Thyroid gland (tissue), 4 donors: ENCODE results near the gene SPRYD7. TPM values are rescaled to one million over a fixed set of nuclear protein-coding genes. Genes with fewer than 3 reads are reported as not detected.

Experiments
- DNase-seq, 2 donors: peaks; one replicate each; pipeline ENCODE4 v3.0.0-alpha.2; 2019
- H3K27ac ChIP-seq, 3 donors: fragments of 200-600 bp; sonication (generic); 1 replicate in 2 of 3; 2 replicates in 1 of 3; pipeline ENCODE4 v1.5.1; 2016 to 2019; ENCODE audit warnings: mild to moderate bottlenecking in 1 of 3, moderate library complexity in 1 of 3
- H3K27me3 ChIP-seq: fragments of 200-600 bp; sonication (generic); one replicate; pipeline ENCODE4 v1.5.1; 2019
- H3K36me3 ChIP-seq, 2 donors: fragments of 200-600 bp; sonication (generic); one replicate each; pipeline ENCODE4 v1.5.1; 2016 to 2019
- H3K4me1 ChIP-seq, 2 donors: fragments of 200-600 bp; sonication (generic); one replicate each; pipeline ENCODE4 v1.5.1; 2017 to 2019
- H3K4me3 ChIP-seq, 3 donors: fragments of 200-600 bp; sonication (generic); replicated peaks in 1 of 3; 1 replicate in 2 of 3; 2 replicates in 1 of 3; pipeline ENCODE4 v1.5.1; 2016; ENCODE audit warnings: mild to moderate bottlenecking in 1 of 3
- H3K9me3 ChIP-seq: fragments of 200-600 bp; sonication (generic); one replicate; pipeline ENCODE4 v1.5.1; 2017
- CTCF ChIP-seq, 6 experiments: fragments of 200-600 bp in 3 of 6; fragments of 450-650 bp in 3 of 6; sonication (generic) in 3 of 6; IDR thresholded peaks; one replicate each; pipeline ENCODE4 v1.5.1; 2016 to 2019; ENCODE audit warnings: antibody characterized with exemption in 6 of 6, mild to moderate bottlenecking in 2 of 6, inconsistent platforms in 1 of 6, moderate library complexity in 1 of 6
- POLR2A ChIP-seq, 2 donors: fragments of 450-650 bp; IDR thresholded peaks; one replicate each; pipeline ENCODE4 v1.6.1; 2017; ENCODE audit warnings: antibody characterized with exemption in 2 of 2, mild to moderate bottlenecking in 2 of 2, moderate library complexity in 1 of 2
- WGBS, 2 donors: methylation state at CpG; one replicate each; pipeline ENCODE4 v1.1.5; 2017; 5-methylcytosine and 5-hydroxymethylcytosine counted together
- intact Hi-C: fragments of 100-400 bp; cut with DNase I; formaldehyde crosslinking; loops from one replicate; pipeline ENCODE4 v1.15.1; 2023
- total RNA-seq, 4 donors: library from RNA; depleted of rRNA; stranded (reverse); fragments of >200 nt; gene quantifications; one replicate each; pipeline ENCODE4 v1.2.3, GENCODE V29; 2016

SPRYD7 gene
- total RNA-seq: 1 to 10 TPM; 5.1 to 8.2 (median 5.9) TPM

GRCh38 chr13:49936075-49936967, at the start of gene SPRYD7:
Gene SPRYD7, minus strand, starts transcription at chr13:49936340. Its CDS starts 105 bp downstream, at chr13:49936235.
- peak; percentile 97 to 98 for DNase-seq
- intact Hi-C loops: no loop called here
- H3K4me1 ChIP-seq: peaks cover 0 to 17% of the 10 kb centered on the region in 2 donors
- WGBS, 2 donors: 0% methylated on average over 7 to 30 of the region's 71 CpGs
- no peaks in the 10 kb centered on the region for H3K27me3 ChIP-seq
- no peaks in the 10 kb centered on the region for H3K36me3 ChIP-seq
- TF ChIP-seq CTCF (IDR thresholded peaks at IDR 0.05) (peak; percentile 77 to 98 (median 96)), POLR2A (IDR thresholded peaks at IDR 0.05) (peak in 1 of 2 donors; percentile 77)
- no peaks in the 10 kb centered on the region for H3K9me3 ChIP-seq
- peak within 1 kb of the TSS; percentile 63 to 84 (median 77) for H3K4me3 ChIP-seq
- peak within 1 kb of the TSS; percentile 56 to 71 (median 68) for H3K27ac ChIP-seq

GRCh38 chr13:49985129-49985528, 49.0 kb upstream of the SPRYD7 start:
- Histone ChIP-seq H3K4me1 (no peaks in the 10 kb centered on the region), H3K27me3 (no peaks in the 10 kb centered on the region), H3K36me3 (no peaks in the 10 kb centered on the region), H3K4me3 (no peak overlapping the region), H3K9me3 (no peaks in the 10 kb centered on the region), H3K27ac (no peak overlapping the region)
- TF ChIP-seq POLR2A (IDR thresholded peaks at IDR 0.05) (no peak), CTCF (IDR thresholded peaks at IDR 0.05) (no peak)
- intact Hi-C loops: loop anchor here (10.0 kb wide), 1 partner anchor 540 kb away; no protein-coding TSS in a partner anchor
- no peak for DNase-seq
- WGBS, 2 donors: 71 to 85% methylated on average over 2 of the region's 2 CpGs

- no peak overlapping the region for H3K4me3 ChIP-seq
- TF ChIP-seq CTCF (IDR thresholded peaks at IDR 0.05) (no peak), POLR2A (IDR thresholded peaks at IDR 0.05) (no peak)
- no peak overlapping the region for H3K27ac ChIP-seq
- no peaks in the 10 kb centered on the region for H3K27me3 ChIP-seq
- intact Hi-C loops: loop anchor here (5.0 to 10.0 kb wide), 2 partner anchors 545 to 817 kb away; no protein-coding TSS in a partner anchor
- DNase-seq: no peak
- H3K36me3 ChIP-seq: no peaks in the 10 kb centered on the region
- no peaks in the 10 kb centered on the region for H3K9me3 ChIP-seq
- no peaks in the 10 kb centered on the region for H3K4me1 ChIP-seq
Observed at GRCh38 chr13:49980266-49980665, 44.1 kb upstream of the SPRYD7 start.

- no peaks in the 10 kb centered on the region for H3K36me3 ChIP-seq
- H3K27ac ChIP-seq: no peak overlapping the region
- TF ChIP-seq CTCF (IDR thresholded peaks at IDR 0.05) (no peak), POLR2A (IDR thresholded peaks at IDR 0.05) (no peak)
- H3K4me1 ChIP-seq: no peaks in the 10 kb centered on the region
- no peaks in the 10 kb centered on the region for H3K9me3 ChIP-seq
- WGBS, 2 donors: 56 to 61% methylated on average over 3 of the region's 3 CpGs
- DNase-seq: no peak
- no peak overlapping the region for H3K4me3 ChIP-seq
- intact Hi-C loops: loop anchor here (10.0 kb wide), 2 partner anchors 937 to 1087 kb away; no protein-coding TSS in a partner anchor
- H3K27me3 ChIP-seq: no peaks in the 10 kb centered on the region
Observed at GRCh38 chr13:49977992-49978391, 41.9 kb upstream of the SPRYD7 start.
